Measurements from ENCODE around the gene DICER1. TPM values are rescaled to one million over a fixed set of nuclear protein-coding genes. Genes with fewer than 3 reads are reported as not detected.

Gene DICER1
- total RNA-seq, 1 experiment from 2014 or later: 14.0 TPM

DNA sequence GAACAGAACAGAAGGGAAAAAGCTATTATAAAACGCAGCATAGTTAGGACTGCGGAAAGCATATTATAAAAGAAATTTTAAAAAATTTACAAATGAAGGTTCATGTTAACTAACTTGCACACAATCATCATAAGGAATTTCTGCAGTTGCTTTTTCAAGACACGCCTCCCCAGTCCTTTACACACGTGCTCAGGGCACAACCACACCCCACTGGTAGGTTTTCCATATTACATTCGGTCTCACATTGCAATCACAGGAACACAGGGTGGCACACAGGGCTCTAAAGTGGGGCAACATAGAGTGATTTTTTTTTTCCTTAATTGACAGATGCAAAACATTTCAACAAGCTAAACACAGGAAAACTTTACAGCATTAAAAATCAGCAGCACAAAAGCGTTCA, 69.7 kb downstream of the DICER1 start:
- DNase-seq (ENCODE audit: low spot score): no peak

DNA sequence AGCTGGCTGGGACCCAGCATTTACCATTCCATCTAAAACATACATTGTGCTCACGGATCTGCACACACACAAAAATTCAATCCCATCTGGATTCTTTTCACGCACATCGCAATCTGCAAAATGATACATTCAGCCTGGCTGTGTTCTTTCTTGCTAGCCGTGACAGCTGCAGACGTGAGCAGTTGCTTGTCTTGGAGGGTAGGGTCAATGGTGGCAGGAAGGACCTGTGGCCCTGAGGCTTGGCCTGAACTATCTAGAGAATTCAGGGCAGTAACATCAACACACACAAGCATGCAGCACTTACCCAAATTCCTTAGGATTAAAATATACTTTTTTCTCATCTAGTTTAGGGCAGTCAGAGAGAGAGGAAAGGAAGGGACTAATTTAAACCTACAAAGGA, 72.0 kb downstream of the DICER1 start:
- DNase-seq (ENCODE audit: low spot score): no peak

DNA sequence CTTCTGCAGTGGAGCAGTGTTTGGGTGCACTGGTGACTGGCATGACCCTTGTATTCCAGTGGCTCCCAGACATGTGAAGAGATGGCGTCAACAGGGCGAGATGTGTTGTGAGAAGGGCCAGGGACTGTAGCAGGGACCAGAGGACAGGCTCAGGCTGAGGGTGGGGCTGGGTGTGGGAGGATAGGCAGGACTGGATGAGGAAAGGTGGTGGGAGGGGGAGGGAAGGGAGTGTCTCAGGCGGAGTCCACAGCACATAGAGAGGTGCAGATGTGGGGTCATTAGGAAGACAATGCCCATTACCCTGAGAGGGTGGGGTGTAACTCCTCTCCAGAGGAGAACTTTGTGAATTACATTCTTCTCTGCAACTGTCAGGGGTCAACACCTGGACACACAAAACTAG, 78.5 kb downstream of the DICER1 start:
- no peak for DNase-seq (ENCODE audit: low spot score)

DNA sequence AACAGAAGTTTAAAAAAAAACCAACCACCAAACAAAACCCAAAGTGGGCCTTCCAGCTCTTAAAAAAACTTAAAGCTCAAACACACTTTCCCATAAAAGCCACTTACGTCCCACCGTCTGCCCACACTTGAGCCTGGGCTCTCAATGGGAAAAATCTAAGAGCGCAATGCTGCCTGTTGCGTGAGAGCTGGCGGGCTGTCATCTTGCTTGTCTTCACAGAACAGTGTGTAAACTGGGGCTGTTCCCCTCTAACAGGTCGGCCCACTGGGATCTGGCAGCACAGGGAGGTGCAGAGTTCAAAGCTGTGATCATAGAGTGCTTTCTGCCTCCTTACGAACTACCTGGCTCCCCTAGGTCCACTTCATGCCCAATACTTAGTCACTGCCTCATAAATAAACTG, 80.0 kb downstream of the DICER1 start:
- no peak for DNase-seq (ENCODE audit: low spot score)

- DNase-seq (ENCODE audit: low spot score): no peak
Measured at GRCh38 chr14:95075789-95076188, 81.5 kb downstream of the DICER1 start.

- no peak for DNase-seq (ENCODE audit: low spot score)
Measured at GRCh38 chr14:95073947-95074346, 83.4 kb downstream of the DICER1 start.

DNA sequence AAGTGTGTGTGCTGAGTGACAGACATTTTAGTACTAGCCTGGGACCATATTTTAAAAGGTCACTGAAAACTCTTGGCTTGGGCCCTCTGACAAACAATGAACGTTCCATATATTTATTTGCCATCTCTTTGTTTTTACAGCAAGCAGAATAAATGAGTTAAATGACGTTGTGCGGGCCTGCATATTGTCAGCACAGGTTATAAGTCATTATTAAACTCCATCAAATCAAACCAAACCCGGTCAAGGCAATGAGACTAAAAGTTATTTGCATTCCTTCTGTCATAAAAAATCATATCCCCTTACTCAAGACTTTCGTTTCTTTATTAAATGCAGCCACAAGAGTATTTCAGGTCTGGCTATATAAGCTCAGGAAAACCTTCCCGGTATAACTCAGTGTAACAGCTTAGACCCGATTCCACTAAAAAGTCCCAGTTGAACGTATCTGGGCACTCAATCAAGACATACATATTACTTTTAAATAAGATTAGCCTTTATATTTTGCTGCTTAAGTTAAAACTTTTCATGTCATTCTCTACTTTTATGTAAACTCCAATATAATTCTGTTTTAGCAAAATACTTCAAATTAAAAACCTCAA, 84.9 kb downstream of the DICER1 start:
- DNase-seq (ENCODE audit: low spot score): no peak

- DNase-seq (ENCODE audit: low spot score): no peak
Measured at GRCh38 chr14:95071649-95072280, 85.6 kb downstream of the DICER1 start.

DNA sequence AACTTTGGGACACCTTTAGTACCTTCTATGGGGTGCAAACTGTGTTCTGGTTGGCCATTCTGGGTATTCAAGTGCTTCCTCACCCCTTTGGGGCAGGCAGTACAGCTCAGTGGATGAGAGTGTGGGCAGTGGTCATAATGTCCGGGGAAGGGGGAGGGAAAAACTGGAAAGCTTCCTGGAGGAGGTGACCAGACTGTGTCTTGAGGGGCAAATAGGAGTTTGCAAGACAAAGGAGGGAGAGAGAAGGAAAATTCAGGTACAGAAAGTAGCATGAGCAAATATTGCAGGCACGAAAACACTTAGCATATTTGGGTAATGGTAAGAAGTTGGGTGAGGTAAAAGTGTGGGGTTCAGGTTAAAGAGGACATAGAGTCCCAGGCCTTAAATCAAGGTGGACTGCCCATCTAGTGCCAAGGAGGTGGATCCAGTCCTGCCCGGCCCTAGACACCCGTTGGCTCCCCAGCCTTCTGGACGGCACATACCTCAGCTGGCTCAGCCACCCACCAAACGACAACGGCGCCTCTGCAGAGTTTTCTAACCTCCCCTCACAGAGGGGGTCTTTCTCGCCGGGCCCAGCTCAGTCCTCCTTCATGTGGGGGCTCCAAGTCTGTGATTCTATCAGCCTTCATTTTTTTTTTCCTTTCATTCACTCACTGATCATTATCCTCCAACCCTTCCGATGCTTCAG, 86.4 kb downstream of the DICER1 start:
- DNase-seq (ENCODE audit: low spot score): no peak

GRCh38 chr14:95069547-95069946, 87.8 kb downstream of the DICER1 start:
- no peak for DNase-seq (ENCODE audit: low spot score)

DNA sequence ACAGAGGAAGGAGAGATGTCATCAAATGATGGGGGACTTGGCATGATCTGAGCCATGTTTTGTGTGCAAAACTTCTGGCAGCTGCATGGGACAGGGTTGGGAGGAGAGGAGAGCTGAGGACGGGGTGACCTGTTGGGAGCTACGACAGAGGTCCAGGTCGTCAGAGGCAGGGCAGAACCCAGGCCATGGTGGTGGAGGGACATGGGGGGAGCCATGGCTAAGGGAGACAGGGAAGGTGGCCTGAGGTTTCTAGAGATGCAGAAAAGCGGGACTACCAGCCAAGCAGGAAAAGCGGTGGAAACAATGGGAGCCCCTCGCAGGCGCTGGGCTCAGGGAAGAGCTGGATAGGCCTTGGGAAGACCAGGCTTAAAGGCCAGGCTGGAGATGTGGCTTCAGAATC, 88.3 kb downstream of the DICER1 start:
- no peak for DNase-seq (ENCODE audit: low spot score)

DNA sequence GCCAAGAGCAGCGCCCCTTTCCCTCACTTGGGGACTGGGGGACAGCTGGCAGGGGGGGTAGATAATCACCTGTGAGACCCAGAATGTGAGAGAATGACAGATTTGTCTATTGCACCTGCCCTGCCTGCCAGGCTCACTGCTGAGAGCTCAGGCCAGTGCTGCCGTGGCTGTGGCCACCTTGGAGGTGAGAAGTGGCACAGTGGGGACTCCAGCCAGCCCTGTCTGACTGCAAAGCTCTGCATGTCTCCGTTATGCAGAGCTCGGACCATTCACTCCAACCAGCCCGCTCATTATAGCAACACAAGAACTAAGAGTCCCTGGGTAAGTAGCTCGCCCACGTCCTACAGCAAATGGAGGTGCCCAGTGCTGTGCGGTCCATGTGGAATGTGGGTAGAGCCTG, 88.8 kb downstream of the DICER1 start:
- DNase-seq (ENCODE audit: low spot score): no peak

DNA sequence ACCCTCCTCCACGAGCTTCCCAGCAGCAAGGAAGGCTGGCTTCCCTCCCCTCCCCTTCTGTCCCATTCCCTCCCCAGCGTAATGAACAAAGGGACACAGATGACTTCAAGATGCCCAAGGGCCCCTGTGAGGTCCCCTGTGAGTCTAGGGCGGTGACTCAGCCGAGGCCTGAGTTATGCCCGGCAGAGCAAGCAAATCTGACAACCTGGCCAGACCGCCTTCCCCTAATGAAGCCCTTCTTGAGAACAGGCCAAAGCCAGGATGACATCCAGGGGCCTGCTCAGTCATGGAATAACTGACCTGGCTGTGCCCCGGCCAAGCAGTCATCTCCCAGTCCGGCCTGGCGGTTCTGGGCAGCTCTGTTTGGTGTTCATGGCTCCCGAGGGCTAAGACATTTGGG, 89.2 kb downstream of the DICER1 start:
- DNase-seq (ENCODE audit: low spot score): no peak

DNA sequence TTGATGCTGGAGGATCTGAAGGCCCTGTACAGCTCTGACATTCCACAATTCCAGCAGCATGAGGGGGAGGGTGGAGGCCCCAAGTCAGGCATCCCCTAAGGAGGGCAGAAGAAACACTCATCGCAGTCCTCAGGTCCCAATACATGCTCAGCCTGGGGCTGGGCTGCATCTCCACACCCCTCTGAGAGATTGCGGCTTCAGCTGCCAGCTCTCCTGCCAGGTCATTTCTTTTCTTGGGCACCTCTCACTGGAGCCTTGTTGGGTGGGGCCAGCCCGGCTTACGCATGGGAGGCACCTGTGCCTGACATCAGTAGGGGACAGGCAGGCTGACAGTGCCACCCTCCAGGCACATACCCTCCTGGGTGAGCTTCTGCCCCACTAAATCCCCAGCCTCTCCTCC, 89.8 kb downstream of the DICER1 start:
- DNase-seq (ENCODE audit: low spot score): no peak

DNA sequence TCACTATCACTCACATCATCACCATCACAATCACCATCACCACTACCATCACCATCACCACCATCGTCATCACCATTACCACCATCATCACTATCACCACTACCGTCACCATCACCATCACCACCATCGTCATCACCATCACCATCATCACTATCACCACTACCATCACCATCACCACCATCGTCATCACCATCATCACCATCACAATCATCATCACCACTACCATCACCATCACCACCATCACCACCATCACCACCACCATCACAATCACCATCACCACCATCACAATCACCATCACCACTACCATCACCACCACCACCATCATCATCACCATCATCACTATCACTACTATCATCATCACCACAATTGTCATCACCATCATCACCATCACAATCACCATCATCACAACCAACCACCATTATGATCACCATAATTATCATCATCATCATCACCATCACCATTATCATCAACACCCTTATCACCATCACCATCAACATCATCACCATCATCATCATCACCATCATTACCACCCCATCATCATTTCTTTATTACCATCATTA, 90.8 kb downstream of the DICER1 start:
- no peak for DNase-seq (ENCODE audit: low spot score)

DNA sequence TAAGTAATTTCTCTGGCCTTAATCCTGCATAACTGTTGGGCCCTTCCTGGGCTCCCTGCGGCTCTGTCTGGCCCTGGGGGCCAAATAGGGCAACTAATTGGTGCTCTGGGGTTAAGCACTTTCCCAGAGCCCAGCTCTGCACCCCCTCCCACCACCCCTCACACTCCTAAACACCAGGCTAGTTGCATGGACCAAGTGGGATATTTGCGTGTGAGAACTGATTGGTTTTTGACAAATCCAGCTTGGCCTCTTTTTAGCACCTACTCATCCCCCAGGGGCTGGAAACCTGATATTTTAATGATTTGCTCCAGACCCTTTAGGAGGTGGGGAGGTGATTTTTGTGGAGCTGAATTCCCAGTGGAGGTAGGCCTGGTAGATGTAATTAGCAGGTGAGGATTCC, 91.9 kb downstream of the DICER1 start:
- no peak for DNase-seq (ENCODE audit: low spot score)

- DNase-seq (ENCODE audit: low spot score): no peak
Measured at GRCh38 chr14:95064734-95065133, 92.6 kb downstream of the DICER1 start.

- DNase-seq (ENCODE audit: low spot score): no peak
Measured at GRCh38 chr14:95064256-95064655, 93.1 kb downstream of the DICER1 start.

- no peak for DNase-seq (ENCODE audit: low spot score)
Measured at GRCh38 chr14:95063391-95063790, 93.9 kb downstream of the DICER1 start.

- no peak for DNase-seq (ENCODE audit: low spot score)
Measured at GRCh38 chr14:95062946-95063345, 94.4 kb downstream of the DICER1 start.

- no peak for DNase-seq (ENCODE audit: low spot score)
Measured at GRCh38 chr14:95062220-95062619, 95.1 kb downstream of the DICER1 start.

DNA sequence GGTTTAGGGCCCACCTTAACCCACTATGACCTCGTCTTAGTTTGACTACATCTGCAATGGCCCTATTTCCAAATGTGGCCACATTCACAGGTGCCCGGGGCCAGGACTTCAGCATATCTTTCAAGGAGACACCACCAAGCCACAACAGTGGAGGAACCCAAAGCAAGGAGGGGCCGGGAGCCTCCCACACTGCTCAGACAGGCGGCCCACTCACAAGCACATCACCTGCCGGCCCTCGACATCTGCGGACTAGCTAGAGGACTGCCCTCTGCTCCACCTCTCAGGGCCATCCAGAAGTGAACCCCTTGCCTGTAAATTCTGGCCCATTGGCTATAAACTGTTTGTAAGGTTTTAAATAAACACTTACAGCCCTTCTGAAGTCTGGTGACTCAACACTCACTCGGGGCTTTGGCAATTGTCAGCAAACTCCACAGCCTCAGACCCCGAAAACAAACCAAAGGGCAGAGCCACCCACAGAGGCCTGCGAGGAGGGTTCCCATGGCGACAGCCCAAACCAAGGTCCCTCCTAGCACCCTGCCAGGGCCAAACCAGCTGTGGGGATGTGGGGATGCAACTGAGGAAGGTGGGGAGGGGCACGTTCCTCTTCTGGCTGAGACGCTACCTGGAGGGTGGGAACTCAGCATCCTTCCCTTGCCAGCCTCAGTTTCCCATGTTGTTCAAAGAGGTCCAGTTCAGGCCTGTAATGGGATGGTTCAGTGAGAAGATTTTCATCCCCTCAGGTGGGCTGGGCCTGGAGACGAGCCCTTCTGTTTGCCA, 95.8 kb downstream of the DICER1 start:
- DNase-seq (ENCODE audit: low spot score): no peak
